HepG2 (cell line): ENCODE results near the gene TCFL5. TPM values are rescaled to one million over a fixed set of nuclear protein-coding genes. Genes with fewer than 3 reads are reported as not detected.
A peak's percentile ranks its signal among the peaks of the same experiment; 100 is the strongest.

ENCODE experiments used
- ATAC-seq: fragments of 200-7000 bp; cut with Tn5 transposase; 3 replicates; pipeline ENCODE4 v1.9.1; 2020; ENCODE audit warnings: mild to moderate bottlenecking, moderate library complexity
- BruUV-seq: library from RNA; stranded (reverse); fragments of 400-500 nt; replicated peaks from 2 replicates; lab custom pipeline; 2021; lab: Mats Ljungman, UMichigan
- CTCF ChIA-PET: fragments of 300-600 bp; formaldehyde crosslinking; extraction: SDS; loops from one replicate; lab custom pipeline; 2021; ENCODE audit warnings: low total read pairs, inconsistent platforms, low intra/inter-chr PET ratio; lab: Yijun Ruan, JAX
- POLR2A ChIA-PET: fragments of 350-600 bp; sonication (Branson Sonifier 250); formaldehyde crosslinking; loops from one replicate; lab custom pipeline; 2020; ENCODE audit warnings: antibody characterized with exemption, inconsistent platforms; lab: Yijun Ruan, JAX
- DNase-seq: peaks from one replicate; pipeline ENCODE4 v3.0.0-alpha.2; 2015; ENCODE audit warnings: low spot score
- FAIRE-seq: peaks from 3 replicates; lab custom pipeline; 2011; peaks lifted over from hg19 to GRCh38; lab: Jason Lieb, UNC
- H2AFZ ChIP-seq: one replicate; pipeline ENCODE4 v1.6.1; 2011; ENCODE audit warnings: low read length, inconsistent platforms
- H3K27ac ChIP-seq: fragments of 300-600 bp; 3 replicates; pipeline ENCODE4 v1.8.0; 2011; ENCODE audit warnings: mixed run types, mild to moderate bottlenecking, mixed read lengths, low read length, inconsistent platforms; ENCODE audit not compliant: insufficient read depth; ENCODE audit errors: extremely low read length
- H3K27me3 ChIP-seq, 2 experiments: fragments of 200-600 bp in 1 of 2; 2 replicates in 1 of 2; 3 replicates in 1 of 2; pipeline versions ENCODE4 v1.6.0 to v1.8.0; 2011; ENCODE audit warnings: low read length in 2 of 2, mild to moderate bottlenecking in 2 of 2, moderate library complexity in 2 of 2, inconsistent platforms in 1 of 2; ENCODE audit not compliant: insufficient read depth in 2 of 2, control insufficient read depth in 1 of 2
- H3K36me3 ChIP-seq, 2 experiments: fragments of 200-600 bp in 1 of 2; replicated peaks in 1 of 2; 2 replicates in 1 of 2; 3 replicates in 1 of 2; pipeline versions ENCODE4 v1.5.1 to v1.8.0; 2011; ENCODE audit warnings: low read length in 2 of 2, inconsistent platforms in 1 of 2; ENCODE audit not compliant: insufficient read depth in 2 of 2, control insufficient read depth in 1 of 2
- H3K4me1 ChIP-seq: 2 replicates; pipeline ENCODE4 v1.5.1; 2012; ENCODE audit warnings: low read length, inconsistent platforms; ENCODE audit not compliant: insufficient read depth
- H3K4me2 ChIP-seq: 2 replicates; pipeline ENCODE4 v1.6.0; 2011; ENCODE audit warnings: low read depth, low read length, inconsistent platforms
- H3K4me3 ChIP-seq, 3 experiments: fragments of 200-600 bp in 1 of 3; sonication (generic), shearing (Covaris generic) in 1 of 3; replicated peaks in 1 of 3; 2 replicates each; pipeline ENCODE4 v1.5.1; 2011 to 2016; ENCODE audit warnings: low read length in 3 of 3, inconsistent platforms in 2 of 3, low read depth in 2 of 3, mild to moderate bottlenecking in 2 of 3, control low read depth in 1 of 3, mixed read lengths in 1 of 3; ENCODE audit not compliant: insufficient read depth in 1 of 3
- H3K79me2 ChIP-seq: one replicate; pipeline ENCODE4 v1.6.1; 2011; ENCODE audit warnings: low read length, inconsistent platforms; ENCODE audit not compliant: insufficient read depth
- H3K9ac ChIP-seq: 2 replicates; pipeline ENCODE4 v1.6.0; 2011; ENCODE audit warnings: mild to moderate bottlenecking, low read depth, low read length, inconsistent platforms; ENCODE audit not compliant: insufficient read depth
- H3K9me3 ChIP-seq: 2 replicates; pipeline ENCODE4 v1.5.1; 2012; ENCODE audit warnings: mild to moderate bottlenecking, low read length
- H4K20me1 ChIP-seq: 2 replicates; pipeline ENCODE4 v1.6.0; 2011; ENCODE audit warnings: inconsistent platforms, mild to moderate bottlenecking, low read length, moderate library complexity; ENCODE audit not compliant: insufficient read depth
- ARNTL ChIP-seq: sonication (generic); formaldehyde crosslinking; IDR thresholded peaks from 2 replicates; pipeline ENCODE4 v1.4.0; 2020; ENCODE audit warnings: mild to moderate bottlenecking, missing genetic modification reagents
- MBD4 ChIP-seq: IDR thresholded peaks from 2 replicates; pipeline ENCODE4 v1.6.1; 2012; ENCODE audit warnings: low read length, inconsistent platforms, borderline replicate concordance
- MED13 ChIP-seq: sonication (generic); formaldehyde crosslinking; IDR thresholded peaks from 2 replicates; pipeline ENCODE4 v1.5.0; 2020; ENCODE audit warnings: missing genetic modification reagents
- NCOA1 ChIP-seq: sonication (generic); formaldehyde crosslinking; IDR thresholded peaks from 2 replicates; pipeline ENCODE4 v1.9.0; 2021; ENCODE audit warnings: missing genetic modification reagents
- NR1H2 ChIP-seq: sonication (generic); formaldehyde crosslinking; IDR thresholded peaks from 2 replicates; pipeline ENCODE4 v1.8.1; 2022; ENCODE audit warnings: low read depth, missing genetic modification reagents, borderline replicate concordance
- PAX8 ChIP-seq: sonication (generic); formaldehyde crosslinking; IDR thresholded peaks from 2 replicates; pipeline ENCODE4 v1.8.0; 2022; ENCODE audit warnings: mild to moderate bottlenecking, missing genetic modification reagents, borderline replicate concordance
- RBAK ChIP-seq: sonication (generic); formaldehyde crosslinking; IDR thresholded peaks from 2 replicates; pipeline ENCODE4 v1.5.1; 2020; ENCODE audit warnings: mild to moderate bottlenecking, missing genetic modification reagents
- SOX13 ChIP-seq, 3 experiments: fragments of 450-650 bp in 1 of 3; sonication (generic) in 1 of 3; formaldehyde crosslinking in 1 of 3; IDR thresholded peaks in 2 of 3; conservative IDR thresholded peaks in 1 of 3; 2 replicates each; pipeline versions ENCODE4 v1.5.0 to v1.6.1; 2016 to 2020; ENCODE audit warnings: antibody characterized with exemption in 1 of 3, mild to moderate bottlenecking in 1 of 3, missing compliant biosample characterization in 1 of 3, missing genetic modification reagents in 1 of 3, moderate library complexity in 1 of 3
- ZNF382 ChIP-seq: sonication (generic); formaldehyde crosslinking; IDR thresholded peaks from 2 replicates; pipeline ENCODE4 v1.5.0; 2020; ENCODE audit warnings: missing genetic modification reagents, mild to moderate bottlenecking, borderline replicate concordance
- ZNF407 ChIP-seq: sonication (generic); formaldehyde crosslinking; IDR thresholded peaks from one replicate; pipeline ENCODE4 v1.5.1; 2020; ENCODE audit warnings: mild to moderate bottlenecking, missing genetic modification reagents; ENCODE audit errors: not compliant biosample characterization
- ZNF432 ChIP-seq: sonication (generic); formaldehyde crosslinking; IDR thresholded peaks from 2 replicates; pipeline ENCODE4 v1.5.0; 2020; ENCODE audit warnings: missing genetic modification reagents, mild to moderate bottlenecking, borderline replicate concordance
- ZNF468 ChIP-seq: sonication (generic); formaldehyde crosslinking; IDR thresholded peaks from 2 replicates; pipeline ENCODE4 v1.8.0; 2022; ENCODE audit warnings: mild to moderate bottlenecking, moderate library complexity, missing genetic modification reagents
- ZNF569 ChIP-seq: sonication (generic); formaldehyde crosslinking; IDR thresholded peaks from 2 replicates; pipeline ENCODE4 v1.5.0; 2020; ENCODE audit warnings: mild to moderate bottlenecking, missing genetic modification reagents, moderate library complexity, borderline replicate concordance
- ZNF839 ChIP-seq: sonication (generic); formaldehyde crosslinking; IDR thresholded peaks from 2 replicates; pipeline ENCODE4 v1.4.0; 2020; ENCODE audit warnings: missing genetic modification reagents, mild to moderate bottlenecking, borderline replicate concordance
- ZSCAN9 ChIP-seq: IDR thresholded peaks from 2 replicates; pipeline ENCODE4 v1.6.1; 2016; ENCODE audit warnings: borderline replicate concordance
- WGBS: methylation state at CpG from one replicate; pipeline ENCODE4 v1.1.6; 2017; ENCODE audit warnings: low lambda C conversion rate; 5-methylcytosine and 5-hydroxymethylcytosine counted together
- in situ Hi-C: cut with HindIII; loops from 2 replicates; pipeline ENCODE4 v1.10.0; 2017; ENCODE audit warnings: low pct_unique_long_range_greater_than_20kb; ENCODE audit not compliant: extremely low pct_ligation_motif_present
- intact Hi-C: fragments of 100-400 bp; cut with micrococcal nuclease; formaldehyde crosslinking; loops from one replicate; pipeline ENCODE4 v1.10.0; 2022; ENCODE audit not compliant: unreplicated experiment
- polyA plus RNA-seq, 8 experiments: library from polyadenylated mRNA; depleted of rRNA in 3 of 8; stranded (reverse) in 7 of 8; unstranded in 1 of 8; fragments of >200 nt; fragmentation: Illumina TruSeq in 4 of 8; extraction: Trizol in 4 of 8; gene quantifications; 2 replicates each; pipeline versions ENCODE4 v1.2.1 to v1.2.3, GENCODE V29; 2011 to 2016; ENCODE audit warnings: low read depth in 4 of 8, missing spikeins in 1 of 8, mixed read lengths in 1 of 8; ENCODE audit not compliant: insufficient read depth in 1 of 8
- total RNA-seq, 5 experiments: library from RNA; depleted of rRNA; stranded (reverse); fragments of >200 nt; fragmentation: Illumina TruSeq; extraction: Trizol; gene quantifications; 2 replicates each; pipeline ENCODE4 v1.2.3, GENCODE V29; 2016; ENCODE audit warnings: low read depth in 1 of 5

The TCFL5 gene
- total and polyA plus RNA-seq, 2 of the 13 experiments (the other 11 are each of a cell fraction or from before 2014, with no cell fraction given) = 14.8 to 20.0 TPM

DNA sequence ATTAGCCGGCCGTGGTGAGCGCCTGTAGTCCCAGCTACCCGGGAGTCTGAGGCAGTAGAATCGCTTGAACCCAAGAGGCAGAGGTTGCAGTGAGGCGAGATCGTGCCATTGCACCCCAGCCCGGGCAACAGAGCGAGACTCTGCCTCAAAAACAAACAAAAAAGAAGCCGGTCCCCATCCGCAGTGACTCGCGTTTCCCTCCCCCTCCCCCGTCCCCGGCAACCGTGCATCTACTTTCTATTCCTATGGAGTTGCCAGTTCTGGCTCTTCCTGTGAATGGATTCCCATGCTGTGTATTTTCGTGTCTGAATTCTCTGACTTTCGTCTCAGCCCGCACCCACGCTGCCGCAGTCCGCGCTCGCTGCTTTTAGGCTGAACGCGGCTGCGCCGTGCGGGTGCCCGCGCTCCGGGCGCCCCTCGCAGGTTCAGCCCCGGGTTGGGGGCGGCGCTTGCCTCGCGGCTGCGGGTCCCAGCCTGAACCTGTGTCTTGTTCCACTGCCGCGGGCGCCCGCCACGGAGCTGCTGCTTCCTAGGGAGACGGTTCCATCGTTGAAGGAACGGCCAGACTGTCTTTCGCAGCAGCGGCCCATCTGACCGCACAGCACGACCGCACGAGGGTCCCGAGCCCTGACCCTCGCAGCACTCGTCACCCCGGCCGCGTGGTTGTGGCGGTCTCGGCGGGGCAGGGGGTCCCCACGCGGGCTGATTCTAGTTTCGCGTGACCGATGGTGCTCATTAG is 66.4 kb downstream of the TCFL5 start:
- DNase-seq (peak; percentile 77), ATAC-seq (peak; percentile 34), FAIRE-seq (no peak)
- peak overlapping the region; percentile 66 to 82 (median 79) for H3K4me3 ChIP-seq
- no TSS peak for BruUV-seq
- no peaks in the 10 kb centered on the region for H3K9me3 ChIP-seq
- in situ Hi-C loops (loop anchor here (25.0 kb wide), 1 partner anchor 283 kb away; no protein-coding TSS in a partner anchor), intact Hi-C loops (loop anchor here (10.0 kb wide), 1 partner anchor 420 kb away; no protein-coding TSS in a partner anchor)
- peak overlapping the region; percentile 89 for H3K27ac ChIP-seq
- POLR2A ChIA-PET = interaction anchor here (0.7 to 4.2 kb wide), 17 partner anchors 10 to 385 kb away, joined by 3 to 110 read pairs (median 9); partner anchors contain the start of genes COL9A3, DIDO1, GID8 and OGFR
- WGBS = 1% methylated on average over 47 of the region's 68 CpGs
- H3K79me2 ChIP-seq = peaks cover 8% of the 10 kb centered on the region
- H3K27me3 ChIP-seq = peaks cover 2 to 19% of the 10 kb centered on the region in 2 experiments; a peak in 4 of 5 replicates
- H4K20me1 ChIP-seq = peaks cover 5% of the 10 kb centered on the region; the same call in 1 of the 2 replicates
- CTCF ChIA-PET = no interaction called here
- H2AFZ ChIP-seq = no peak overlapping the region
- H3K9ac ChIP-seq = peak overlapping the region; percentile 84
- H3K4me2 ChIP-seq = peak overlapping the region; percentile 99
- H3K4me1 ChIP-seq = peaks cover 40% of the 10 kb centered on the region
- H3K36me3 ChIP-seq = peaks cover 19 to 26% of the 10 kb centered on the region in 2 experiments; a peak in 4 of 5 replicates
- no peak for TF ChIP-seq NCOA1
- no peak; the same call in 1 of the 2 replicates for TF ChIP-seq SOX13 (IDR thresholded peaks at IDR 0.05)
- TF ChIP-seq SOX13 (CRISPR knock-in tag; conservative IDR thresholded peaks at IDR 0.05 in 1 of 2, IDR thresholded peaks at IDR 0.05 in 1 of 2) = peak in 1 of 2 experiments; percentile 48; a peak in 2 of 4 replicates
- peak; percentile 84; the same call in 1 of the 2 replicates for TF ChIP-seq NR1H2 (CRISPR knock-in tag)
- no peak for TF ChIP-seq MBD4
- TF ChIP-seq ZNF432 (CRISPR knock-in tag) = no peak
- peak; percentile 78 for TF ChIP-seq ZNF407
- no peak for TF ChIP-seq RBAK (CRISPR knock-in tag)
- TF ChIP-seq MED13 (CRISPR knock-in tag) = peak; percentile 74
- TF ChIP-seq ZNF382 (CRISPR knock-in tag) = no peak
- peak; percentile 86 for TF ChIP-seq ZSCAN9 (CRISPR knock-in tag)
- TF ChIP-seq ARNTL = peak; percentile 48; the same call in 1 of the 2 replicates
- peak; percentile 23 for TF ChIP-seq ZNF839 (CRISPR knock-in tag)
- no peak for TF ChIP-seq ZNF569 (CRISPR knock-in tag)
- TF ChIP-seq PAX8 (CRISPR knock-in tag) = no peak
- no peak for TF ChIP-seq ZNF468 (CRISPR knock-in tag)
